KOPT-K1 (cell line): Measurements from ENCODE around the gene PRDM4.
A peak's percentile ranks its signal among the peaks of the same experiment; 100 is the strongest.

Experiments used
- H3K27ac ChIP-seq: fragments of 200-600 bp; sonication (generic); 2 replicates; pipeline ENCODE4 v1.5.1; 2016; ENCODE audit warnings: antibody characterized with exemption, mild to moderate bottlenecking, low read depth, low read length; ENCODE audit not compliant: poor library complexity, severe bottlenecking
- H3K36me3 ChIP-seq: fragments of 200-600 bp; sonication (generic); 2 replicates; pipeline ENCODE4 v1.5.1; 2017; ENCODE audit warnings: antibody characterized with exemption, mild to moderate bottlenecking, low read length, moderate library complexity; ENCODE audit not compliant: insufficient read depth
- H3K9me3 ChIP-seq: fragments of 200-600 bp; sonication (generic); 2 replicates; pipeline ENCODE4 v1.5.1; 2017; ENCODE audit warnings: antibody characterized with exemption, low read length, mild to moderate bottlenecking; ENCODE audit not compliant: insufficient read depth, poor library complexity, severe bottlenecking

Gene PRDM4

GRCh38 chr12:107760809-107761501 lies at the start of gene PRDM4:
Gene PRDM4, minus strand, starts transcription at chr12:107761137. Its CDS starts 622 bp downstream, at chr12:107760515.
- no peaks in the 10 kb centered on the region for H3K9me3 ChIP-seq
- peak within 1 kb of the TSS; percentile 66 for H3K27ac ChIP-seq
- H3K36me3 ChIP-seq = peaks cover 32% of the 10 kb centered on the region

GRCh38 chr12:107807471-107808150 lies 46.7 kb upstream of the PRDM4 start:
- Histone ChIP-seq H3K27ac (no peak overlapping the region), H3K36me3 (no peaks in the 10 kb centered on the region), H3K9me3 (no peaks in the 10 kb centered on the region)

GRCh38 chr12:107805488-107806180 lies 44.7 kb upstream of the PRDM4 start:
- Histone ChIP-seq H3K27ac (no peak overlapping the region), H3K36me3 (no peaks in the 10 kb centered on the region), H3K9me3 (no peaks in the 10 kb centered on the region)

- no peaks in the 10 kb centered on the region for H3K36me3 ChIP-seq
- H3K9me3 ChIP-seq = no peaks in the 10 kb centered on the region
- no peak overlapping the region for H3K27ac ChIP-seq
These were observed 42.2 kb upstream of the PRDM4 start for GRCh38 chr12:107803092-107803491.

- Histone ChIP-seq H3K36me3 (no peaks in the 10 kb centered on the region), H3K9me3 (no peaks in the 10 kb centered on the region), H3K27ac (no peak overlapping the region)
These were observed 40.2 kb upstream of the PRDM4 start for GRCh38 chr12:107801150-107801549.

GRCh38 chr12:107798580-107798979 lies 37.6 kb upstream of the PRDM4 start:
- Histone ChIP-seq H3K27ac (no peak overlapping the region), H3K36me3 (no peaks in the 10 kb centered on the region), H3K9me3 (no peaks in the 10 kb centered on the region)

GRCh38 chr12:107794451-107794850 lies 33.5 kb upstream of the PRDM4 start:
- Histone ChIP-seq H3K27ac (no peak overlapping the region), H3K9me3 (peaks cover 33% of the 10 kb centered on the region), H3K36me3 (no peaks in the 10 kb centered on the region)

- no peak overlapping the region for H3K27ac ChIP-seq
- peaks cover 43% of the 10 kb centered on the region for H3K9me3 ChIP-seq
- no peaks in the 10 kb centered on the region for H3K36me3 ChIP-seq
These were observed 30.6 kb upstream of the PRDM4 start for GRCh38 chr12:107791465-107792089.

GRCh38 chr12:107788690-107789458 lies 27.9 kb upstream of the PRDM4 start:
- Histone ChIP-seq H3K36me3 (no peaks in the 10 kb centered on the region), H3K27ac (no peak overlapping the region), H3K9me3 (peaks cover 43% of the 10 kb centered on the region)

GRCh38 chr12:107788281-107788680 lies 27.3 kb upstream of the PRDM4 start:
- peaks cover 43% of the 10 kb centered on the region for H3K9me3 ChIP-seq
- H3K27ac ChIP-seq = no peak overlapping the region
- H3K36me3 ChIP-seq = no peaks in the 10 kb centered on the region

GRCh38 chr12:107783406-107784376 lies 22.8 kb upstream of the PRDM4 start:
- Histone ChIP-seq H3K36me3 (no peaks in the 10 kb centered on the region), H3K9me3 (peaks cover 3% of the 10 kb centered on the region), H3K27ac (no peak overlapping the region)

- H3K27ac ChIP-seq = no peak overlapping the region
- H3K36me3 ChIP-seq = no peaks in the 10 kb centered on the region
- no peaks in the 10 kb centered on the region for H3K9me3 ChIP-seq
These were observed 21.1 kb upstream of the PRDM4 start for GRCh38 chr12:107782067-107782466.

- Histone ChIP-seq H3K36me3 (no peaks in the 10 kb centered on the region), H3K27ac (no peak overlapping the region), H3K9me3 (no peaks in the 10 kb centered on the region)
These were observed 19.4 kb upstream of the PRDM4 start for GRCh38 chr12:107780298-107780697.
